Activated T-helper 1 cell treated with anti-CD3 and anti-CD28 coated beads, Interleukin-12 subunit alpha, Interleukin-12 subunit beta, Interleukin-2, Interleukin-4 antibody, amounts not matched to agents 30 ng/mL and 10 ng/mL and 1 ng/mL, durations not matched to agents 14 hours and 24 hours and 36 hours (primary cell): ENCODE results near the gene KLRC2. TPM values are rescaled to one million over a fixed set of nuclear protein-coding genes. Genes with fewer than 3 reads are reported as not detected.
"Not testable (repeated sequence)": the region's sequence is repeated elsewhere in the genome, so short reads cannot be mapped to it uniquely, and the experiment has no call there.

Source experiments
- DNase-seq: peaks from one replicate; pipeline ENCODE4 v3.0.0; 2021; ENCODE audit warnings: low spot score
- H3K27ac Mint-ChIP-seq: one replicate; pipeline ENCODE4 v1.8.0; 2021; ENCODE audit warnings: mild to moderate bottlenecking, mixed read lengths
- H3K27me3 Mint-ChIP-seq: one replicate; pipeline ENCODE4 v1.8.0; 2022; ENCODE audit warnings: mild to moderate bottlenecking, moderate library complexity, mixed read lengths; ENCODE audit not compliant: insufficient read depth
- H3K36me3 Mint-ChIP-seq: one replicate; pipeline ENCODE4 v1.8.0; 2021; ENCODE audit warnings: low read depth, mixed read lengths
- H3K4me1 Mint-ChIP-seq: one replicate; pipeline ENCODE4 v1.8.0; 2021; ENCODE audit warnings: low read depth, mixed read lengths
- H3K4me3 Mint-ChIP-seq: one replicate; pipeline ENCODE4 v1.8.0; 2021; ENCODE audit warnings: mild to moderate bottlenecking, moderate library complexity, mixed read lengths
- H3K9me3 Mint-ChIP-seq: one replicate; pipeline ENCODE4 v1.8.0; 2021; ENCODE audit warnings: mixed read lengths
- intact Hi-C: fragments of 100-400 bp; cut with micrococcal nuclease; formaldehyde crosslinking; loops from one replicate; pipeline ENCODE4 v1.15.1; 2024
- total RNA-seq: library from RNA; stranded (reverse); gene quantifications from 2 replicates; pipeline ENCODE4 v1.2.3, GENCODE V29; 2022

Gene KLRC2
- total RNA-seq, 1 donor from 2014 or later: not detected

GRCh38 chr12:10396176-10396575, 39.6 kb downstream of the KLRC2 start:
- H3K27ac Mint-ChIP-seq, DNase-seq, H3K9me3 Mint-ChIP-seq, H3K4me1 Mint-ChIP-seq, H3K36me3 Mint-ChIP-seq, intact Hi-C loops, H3K4me3 Mint-ChIP-seq: not testable (repeated sequence)
- peaks cover 26% of the 10 kb centered on the region for H3K27me3 Mint-ChIP-seq

GRCh38 chr12:10395390-10395998, 40.3 kb downstream of the KLRC2 start:
- no peaks in the 10 kb centered on the region for H3K4me1 Mint-ChIP-seq
- no peaks in the 10 kb centered on the region for H3K9me3 Mint-ChIP-seq
- no peak overlapping the region for H3K27ac Mint-ChIP-seq
- no peak for DNase-seq
- peaks cover 23% of the 10 kb centered on the region for H3K27me3 Mint-ChIP-seq
- H3K36me3 Mint-ChIP-seq: no peaks in the 10 kb centered on the region
- H3K4me3 Mint-ChIP-seq: no peak overlapping the region
- intact Hi-C loops: no loop called here

DNA sequence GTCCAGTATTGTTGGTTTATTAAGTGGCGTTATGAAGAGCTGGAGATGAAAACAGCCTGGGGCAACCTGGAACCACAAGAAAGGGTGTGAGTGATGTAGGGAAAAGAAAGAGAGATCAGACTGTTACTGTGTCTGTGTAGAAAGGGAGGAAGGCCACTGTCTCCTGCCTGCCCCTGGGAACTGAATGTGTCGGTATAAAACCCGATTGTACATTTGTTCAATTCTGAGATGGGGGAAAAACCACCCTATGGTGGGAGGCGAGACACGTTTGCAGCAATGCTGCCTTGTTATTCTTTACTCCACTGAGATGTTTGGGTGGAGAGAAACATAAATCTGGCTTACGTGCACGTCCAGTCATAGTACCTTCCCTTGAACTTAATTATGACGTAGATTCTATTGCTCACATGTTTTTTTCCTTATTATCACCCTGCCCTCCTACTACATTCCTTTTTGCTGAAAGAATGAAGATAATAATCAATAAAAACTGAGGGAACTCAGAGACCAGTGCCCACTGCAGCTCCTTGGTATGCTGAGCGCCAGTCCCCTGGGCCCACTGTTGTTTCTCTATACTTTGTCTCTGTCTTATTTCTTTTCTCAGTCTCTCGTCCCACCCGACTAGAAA, 41.2 kb downstream of the KLRC2 start:
- H3K4me1 Mint-ChIP-seq, H3K9me3 Mint-ChIP-seq, DNase-seq, intact Hi-C loops, H3K4me3 Mint-ChIP-seq, H3K27ac Mint-ChIP-seq, H3K36me3 Mint-ChIP-seq: not testable (repeated sequence)
- H3K27me3 Mint-ChIP-seq: peaks cover 22% of the 10 kb centered on the region

DNA sequence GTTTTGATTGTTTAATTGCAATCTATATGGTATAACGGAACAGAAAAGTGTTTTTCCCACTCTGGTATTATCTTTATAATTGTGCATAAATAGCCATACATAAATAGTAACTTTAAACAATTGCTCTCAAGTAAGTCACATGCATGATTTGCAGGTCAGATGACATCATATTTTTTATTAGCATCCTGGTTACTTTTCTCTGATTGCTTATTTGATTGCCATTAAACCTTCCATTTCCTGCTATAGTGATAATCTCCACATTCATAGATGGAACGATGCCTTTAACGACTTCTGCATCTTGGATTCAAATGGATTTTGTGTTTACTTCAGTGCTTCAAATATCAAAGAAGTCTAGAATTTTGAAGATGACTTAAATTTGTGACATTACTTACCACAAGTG, 42.5 kb downstream of the KLRC2 start:
- intact Hi-C loops: no loop called here
- Mint-ChIP-seq H3K4me1 (no peaks in the 10 kb centered on the region), H3K27ac (no peak overlapping the region), H3K9me3 (no peaks in the 10 kb centered on the region), H3K4me3 (no peak overlapping the region), H3K27me3 (peaks cover 29% of the 10 kb centered on the region), H3K36me3 (no peaks in the 10 kb centered on the region)
- no peak for DNase-seq

DNA sequence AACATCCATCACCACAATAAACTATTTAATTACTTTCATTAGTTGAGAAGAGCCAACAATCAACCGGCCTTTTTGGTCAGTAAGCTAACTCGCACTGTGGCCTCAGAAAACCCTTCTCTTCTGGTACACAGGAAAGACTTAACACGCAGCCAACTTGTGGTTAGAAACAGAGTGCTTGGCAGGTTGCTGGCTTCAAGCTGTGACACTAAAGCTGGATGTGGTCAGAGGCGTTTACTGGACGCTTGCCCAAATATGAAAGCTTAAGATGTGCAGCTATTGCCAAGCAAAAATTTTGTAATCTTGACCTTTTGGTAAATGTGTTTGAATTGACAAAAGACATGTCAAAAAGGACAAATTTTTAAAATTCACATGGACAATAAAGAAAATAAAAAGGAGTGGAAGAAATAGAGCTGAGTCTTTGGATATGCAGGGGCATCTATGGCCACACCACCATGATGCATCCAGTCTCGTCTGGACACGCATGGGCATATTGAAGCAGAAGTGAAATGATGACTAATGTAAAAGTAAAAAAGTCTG, 43.3 kb downstream of the KLRC2 start:
- H3K27me3 Mint-ChIP-seq: peaks cover 31% of the 10 kb centered on the region
- H3K36me3 Mint-ChIP-seq: no peaks in the 10 kb centered on the region
- DNase-seq: no peak
- H3K4me3 Mint-ChIP-seq: no peak overlapping the region
- H3K9me3 Mint-ChIP-seq: no peaks in the 10 kb centered on the region
- no peaks in the 10 kb centered on the region for H3K4me1 Mint-ChIP-seq
- intact Hi-C loops: no loop called here
- H3K27ac Mint-ChIP-seq: no peak overlapping the region

- peaks cover 33% of the 10 kb centered on the region for H3K27me3 Mint-ChIP-seq
- not testable (repeated sequence) for H3K27ac Mint-ChIP-seq, DNase-seq
Measured at GRCh38 chr12:10390991-10391390, 44.8 kb downstream of the KLRC2 start.

DNA sequence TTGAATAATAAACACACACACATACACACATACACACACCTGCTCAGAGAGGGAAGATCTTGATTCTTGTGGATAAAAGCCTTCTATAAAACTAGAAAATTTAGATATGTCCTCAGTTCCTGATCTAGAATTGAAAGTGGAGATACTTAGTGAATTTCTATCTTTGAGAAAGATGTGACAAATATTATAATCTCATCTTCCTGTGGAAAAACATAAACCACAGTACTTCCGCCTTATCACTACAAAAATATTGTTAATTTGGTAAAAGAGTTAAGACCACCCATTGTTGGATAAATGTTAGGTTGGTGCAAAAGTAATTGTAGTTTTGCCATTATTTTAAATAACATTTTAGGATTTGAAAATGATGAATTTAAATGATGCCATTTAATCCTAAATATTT, 45.9 kb downstream of the KLRC2 start, which contains the start of gene KLRK1:
Gene KLRK1 (minus strand): TSS at position 138 of the 400 bp plus-strand sequence. CDS start 1,231 bp downstream, outside the sequence.
- intact Hi-C loops: no loop called here
- no peak within 1 kb of the TSS for H3K4me3 Mint-ChIP-seq
- H3K36me3 Mint-ChIP-seq: no peaks in the 10 kb centered on the region
- H3K27me3 Mint-ChIP-seq: peaks cover 40% of the 10 kb centered on the region
- no peak within 1 kb of the TSS for H3K27ac Mint-ChIP-seq
- H3K4me1 Mint-ChIP-seq: no peaks in the 10 kb centered on the region
- DNase-seq: no peak
- no peaks in the 10 kb centered on the region for H3K9me3 Mint-ChIP-seq

More at GRCh38 chr12:10390991-10391390, 44.8 kb downstream of the KLRC2 start:
- H3K4me1 Mint-ChIP-seq, H3K36me3 Mint-ChIP-seq, H3K9me3 Mint-ChIP-seq, intact Hi-C loops, H3K4me3 Mint-ChIP-seq: not testable (repeated sequence)

- Mint-ChIP-seq H3K4me3 (no peak overlapping the region), H3K4me1 (no peaks in the 10 kb centered on the region), H3K27ac (no peak overlapping the region), H3K36me3 (no peaks in the 10 kb centered on the region), H3K27me3 (peaks cover 44% of the 10 kb centered on the region), H3K9me3 (no peaks in the 10 kb centered on the region)
- DNase-seq: no peak
- intact Hi-C loops: no loop called here
Measured at GRCh38 chr12:10388624-10389413, 47.0 kb downstream of the KLRC2 start.

DNA sequence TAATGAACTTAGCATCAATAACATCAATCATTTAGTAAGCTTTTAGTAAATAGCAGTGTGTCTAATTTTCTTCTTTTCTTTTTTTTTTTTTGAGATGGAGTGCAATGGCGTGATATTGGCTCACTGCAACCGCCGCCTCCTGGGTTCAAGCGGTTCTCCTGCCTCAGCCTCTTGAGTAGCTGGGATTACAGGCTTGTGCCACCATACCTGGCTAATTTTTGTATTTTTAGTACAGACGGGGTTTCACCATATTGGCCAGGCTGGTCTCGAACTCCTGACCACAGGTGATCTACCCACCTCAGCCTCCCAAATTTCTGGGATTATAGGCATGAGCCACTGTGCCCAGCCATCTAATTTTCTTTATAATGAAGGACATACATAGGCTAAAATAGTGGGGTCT, 48.3 kb downstream of the KLRC2 start:
- H3K4me1 Mint-ChIP-seq, H3K36me3 Mint-ChIP-seq, H3K27ac Mint-ChIP-seq, H3K4me3 Mint-ChIP-seq, H3K9me3 Mint-ChIP-seq, intact Hi-C loops, DNase-seq: not testable (repeated sequence)
- peaks cover 40% of the 10 kb centered on the region for H3K27me3 Mint-ChIP-seq

- Mint-ChIP-seq H3K9me3 (no peaks in the 10 kb centered on the region), H3K36me3 (no peaks in the 10 kb centered on the region), H3K4me3 (no peak overlapping the region), H3K27ac (no peak overlapping the region), H3K4me1 (no peaks in the 10 kb centered on the region), H3K27me3 (peaks cover 34% of the 10 kb centered on the region)
- intact Hi-C loops: no loop called here
- DNase-seq: no peak
Measured at GRCh38 chr12:10386857-10387256, 49.0 kb downstream of the KLRC2 start.

GRCh38 chr12:10385166-10385613, 50.6 kb downstream of the KLRC2 start:
- no peak overlapping the region for H3K27ac Mint-ChIP-seq
- no peaks in the 10 kb centered on the region for H3K9me3 Mint-ChIP-seq
- no peak for DNase-seq
- H3K4me3 Mint-ChIP-seq: no peak overlapping the region
- intact Hi-C loops: no loop called here
- H3K27me3 Mint-ChIP-seq: peaks cover 41% of the 10 kb centered on the region
- no peaks in the 10 kb centered on the region for H3K4me1 Mint-ChIP-seq
- H3K36me3 Mint-ChIP-seq: no peaks in the 10 kb centered on the region

GRCh38 chr12:10384191-10384590, 51.6 kb downstream of the KLRC2 start:
- intact Hi-C loops: no loop called here
- H3K4me3 Mint-ChIP-seq: no peak overlapping the region
- no peak overlapping the region for H3K27ac Mint-ChIP-seq
- H3K36me3 Mint-ChIP-seq: no peaks in the 10 kb centered on the region
- peaks cover 34% of the 10 kb centered on the region for H3K27me3 Mint-ChIP-seq
- DNase-seq: no peak
- H3K4me1 Mint-ChIP-seq: no peaks in the 10 kb centered on the region
- no peaks in the 10 kb centered on the region for H3K9me3 Mint-ChIP-seq
